ENCODE measurements around the gene RNF222.

- TF ChIP-seq, protein P1, sequence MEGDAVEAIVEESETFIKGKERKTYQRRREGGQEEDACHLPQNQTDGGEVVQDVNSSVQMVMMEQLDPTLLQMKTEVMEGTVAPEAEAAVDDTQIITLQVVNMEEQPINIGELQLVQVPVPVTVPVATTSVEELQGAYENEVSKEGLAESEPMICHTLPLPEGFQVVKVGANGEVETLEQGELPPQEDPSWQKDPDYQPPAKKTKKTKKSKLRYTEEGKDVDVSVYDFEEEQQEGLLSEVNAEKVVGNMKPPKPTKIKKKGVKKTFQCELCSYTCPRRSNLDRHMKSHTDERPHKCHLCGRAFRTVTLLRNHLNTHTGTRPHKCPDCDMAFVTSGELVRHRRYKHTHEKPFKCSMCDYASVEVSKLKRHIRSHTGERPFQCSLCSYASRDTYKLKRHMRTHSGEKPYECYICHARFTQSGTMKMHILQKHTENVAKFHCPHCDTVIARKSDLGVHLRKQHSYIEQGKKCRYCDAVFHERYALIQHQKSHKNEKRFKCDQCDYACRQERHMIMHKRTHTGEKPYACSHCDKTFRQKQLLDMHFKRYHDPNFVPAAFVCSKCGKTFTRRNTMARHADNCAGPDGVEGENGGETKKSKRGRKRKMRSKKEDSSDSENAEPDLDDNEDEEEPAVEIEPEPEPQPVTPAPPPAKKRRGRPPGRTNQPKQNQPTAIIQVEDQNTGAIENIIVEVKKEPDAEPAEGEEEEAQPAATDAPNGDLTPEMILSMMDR (IDR thresholded peaks at IDR 0.05) = no peak
- TF ChIP-seq POLR2A (IDR thresholded peaks at IDR 0.05) (no peak), EP300 (IDR thresholded peaks at IDR 0.05) (no peak), POLR2AphosphoS5 (IDR thresholded peaks at IDR 0.05) (no peak)
These were observed 21.8 kb downstream of the RNF222 start for GRCh38 chr17:8375738-8376259.

Measured in stomach (tissue), 4 donors.